K562 (cell line): Measurements from ENCODE around the gene SCAP. TPM values are rescaled to one million over a fixed set of nuclear protein-coding genes. Genes with fewer than 3 reads are reported as not detected.

ENCODE experiments used
- CHCHD3 ChIP-seq: fragments of 250-450 bp; sonication (Bioruptor Pico); IDR thresholded peaks from 2 replicates; pipeline ENCODE4 v2.1.2; 2022; ENCODE audit warnings: mild to moderate bottlenecking
- EZH2 ChIP-seq: IDR thresholded peaks from 2 replicates; pipeline ENCODE4 v1.6.1; 2012; ENCODE audit warnings: low read depth, mild to moderate bottlenecking, inconsistent platforms, low read length, borderline replicate concordance
- HDAC3 ChIP-seq: fragments of 450-650 bp; IDR thresholded peaks from 2 replicates; pipeline ENCODE4 v1.6.1; 2018; ENCODE audit warnings: borderline replicate concordance, mild to moderate bottlenecking, moderate library complexity; ENCODE audit not compliant: partially characterized antibody
- HNRNPK ChIP-seq: fragments of 200-400 bp; formaldehyde crosslinking; IDR thresholded peaks from one replicate; pipeline ENCODE4 v1.6.1; 2018; ENCODE audit warnings: mild to moderate bottlenecking, low read depth, low read length; ENCODE audit not compliant: poor library complexity, severe bottlenecking
- PTRF ChIP-seq: fragments of 450-650 bp; IDR thresholded peaks from 2 replicates; pipeline ENCODE4 v1.6.1; 2016; ENCODE audit warnings: mild to moderate bottlenecking, missing genetic modification characterization, missing compliant biosample characterization
- PYGO2 ChIP-seq: fragments of 450-650 bp; IDR thresholded peaks from 2 replicates; pipeline ENCODE4 v1.6.1; 2016; ENCODE audit warnings: mild to moderate bottlenecking, missing genetic modification characterization, moderate library complexity, missing compliant biosample characterization
- RFX7 ChIP-seq: fragments of 250-450 bp; sonication (Bioruptor Pico); IDR thresholded peaks from 2 replicates; pipeline ENCODE4 v1.5.1; 2021; ENCODE audit warnings: mild to moderate bottlenecking
- SAFB2 ChIP-seq: fragments of 200-400 bp; formaldehyde crosslinking; IDR thresholded peaks from 2 replicates; pipeline ENCODE4 v1.6.1; 2018; ENCODE audit warnings: borderline replicate concordance, low read length, low read depth, moderate library complexity; ENCODE audit not compliant: severe bottlenecking
- SRSF7 ChIP-seq: fragments of 200-400 bp; formaldehyde crosslinking; optimal IDR thresholded peaks from 2 replicates; pipeline ENCODE3; 2017; ENCODE audit warnings: mild to moderate bottlenecking, low read depth, low read length
- XRCC3 ChIP-seq: fragments of 450-650 bp; IDR thresholded peaks from 2 replicates; pipeline ENCODE4 v1.6.1; 2017; ENCODE audit warnings: mild to moderate bottlenecking, moderate library complexity
- ZFX ChIP-seq: sonication (generic); formaldehyde crosslinking; IDR thresholded peaks from 2 replicates; pipeline ENCODE4 v1.8.0; 2022; ENCODE audit warnings: mild to moderate bottlenecking, missing genetic modification reagents, moderate library complexity
- ZNF282 ChIP-seq: sonication (generic); formaldehyde crosslinking; IDR thresholded peaks from 2 replicates; pipeline ENCODE4 v1.8.1; 2023; ENCODE audit warnings: missing genetic modification reagents
- polyA plus RNA-seq, 8 experiments: library from polyadenylated mRNA; depleted of rRNA in 4 of 8; stranded (reverse) in 5 of 8; unstranded in 3 of 8; fragments of >200 nt; fragmentation: Nextera tagmentation in 2 of 8; fragmentation: Illumina TruSeq in 1 of 8; extraction: Ambion mirVana in 2 of 8; extraction: Trizol in 1 of 8; gene quantifications; 2 replicates each; pipeline versions ENCODE4 v1.2.1 to v1.2.3, GENCODE V29; 2011 to 2014; ENCODE audit warnings: inconsistent platforms in 1 of 8, missing spikeins in 1 of 8
- total RNA-seq, 7 experiments: library from RNA; depleted of rRNA in 6 of 7; stranded (reverse); fragments of >200 nt in 6 of 7; fragmentation: Illumina TruSeq in 2 of 7; extraction: Trizol in 2 of 7; gene quantifications; 2 replicates each; pipeline versions ENCODE4 v1.2.1 to v1.2.3, GENCODE V29; 2011 to 2021; ENCODE audit warnings: low replicate concordance in 1 of 7
- TF ChIP-seq, protein P1 (sequence below): fragments of 450-650 bp; conservative IDR thresholded peaks from 2 replicates; pipeline ENCODE4 v1.6.1; 2016; ENCODE audit warnings: missing genetic modification characterization, low read depth, mild to moderate bottlenecking, missing compliant biosample characterization, moderate library complexity
- TF ChIP-seq, protein P2 (sequence below): fragments of 450-650 bp; IDR thresholded peaks from 2 replicates; pipeline ENCODE4 v1.6.1; 2017; ENCODE audit warnings: antibody characterized with exemption
- TF ChIP-seq, protein P3 (sequence below): fragments of 450-650 bp; IDR thresholded peaks from 2 replicates; pipeline ENCODE4 v1.6.1; 2018; ENCODE audit not compliant: partially characterized antibody
- TF ChIP-seq, protein P4 (sequence below): fragments of 250-450 bp; sonication (Bioruptor Pico); IDR thresholded peaks from 2 replicates; pipeline ENCODE4 v1.4.0; 2020; ENCODE audit warnings: mild to moderate bottlenecking
- TF ChIP-seq, protein P5 (sequence below): fragments of 250-450 bp; sonication (Bioruptor Pico); IDR thresholded peaks from 2 replicates; pipeline ENCODE4 v1.4.0; 2020

SCAP gene
- total and polyA plus RNA-seq, 9 of the 15 experiments (the other 6 are each of a cell fraction or from before 2014, with no cell fraction given) = 2.6 to 104 (median 37.8) TPM

DNA sequence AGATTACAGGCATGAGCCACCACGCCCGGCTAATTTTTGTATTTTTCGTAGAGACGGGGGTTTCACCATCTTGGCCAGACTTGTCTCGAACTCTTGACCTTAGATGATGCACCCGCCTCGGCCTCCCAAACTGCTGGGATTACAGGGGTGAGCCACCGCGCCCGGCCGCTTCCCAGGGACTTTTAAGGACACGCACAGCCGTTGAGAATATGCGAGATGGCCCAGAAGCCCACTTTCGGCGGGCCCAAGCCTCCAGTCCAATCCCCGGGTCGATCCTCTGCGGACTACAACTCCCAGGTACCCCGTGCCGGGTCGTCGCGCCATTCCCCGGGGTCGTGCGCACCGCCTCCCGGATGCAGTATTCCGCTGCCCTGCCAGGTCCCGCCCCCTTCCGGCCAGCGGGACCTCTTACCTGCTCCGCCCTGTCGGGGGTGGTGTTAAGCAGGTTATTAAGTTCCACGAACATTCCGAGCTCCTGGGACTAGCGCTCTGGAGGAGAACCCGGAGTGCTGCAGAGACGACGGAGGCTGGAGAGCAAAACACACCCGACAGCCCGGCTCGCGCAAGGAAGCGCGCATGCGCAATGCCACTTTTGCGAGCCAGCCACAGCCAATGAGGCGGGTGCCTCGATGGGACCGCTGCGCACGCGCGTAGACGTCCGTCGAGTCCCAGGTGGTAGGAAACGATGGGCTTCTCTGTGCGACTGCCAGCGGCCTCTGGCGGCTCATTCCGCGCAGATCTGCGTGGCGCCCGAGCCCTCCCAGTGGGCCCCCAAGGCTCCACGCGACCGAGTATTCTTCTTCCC is 37.6 kb upstream of the SCAP start, which contains the start of gene ELP6 (continued):
- TF ChIP-seq, protein P1, sequence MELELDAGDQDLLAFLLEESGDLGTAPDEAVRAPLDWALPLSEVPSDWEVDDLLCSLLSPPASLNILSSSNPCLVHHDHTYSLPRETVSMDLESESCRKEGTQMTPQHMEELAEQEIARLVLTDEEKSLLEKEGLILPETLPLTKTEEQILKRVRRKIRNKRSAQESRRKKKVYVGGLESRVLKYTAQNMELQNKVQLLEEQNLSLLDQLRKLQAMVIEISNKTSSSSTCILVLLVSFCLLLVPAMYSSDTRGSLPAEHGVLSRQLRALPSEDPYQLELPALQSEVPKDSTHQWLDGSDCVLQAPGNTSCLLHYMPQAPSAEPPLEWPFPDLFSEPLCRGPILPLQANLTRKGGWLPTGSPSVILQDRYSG = peak; percentile 51; the same call in 1 of the 2 replicates
- TF ChIP-seq HNRNPK = no peak
- TF ChIP-seq SAFB2 = no peak
- TF ChIP-seq RFX7 (CRISPR knock-in tag) = no peak
- TF ChIP-seq EZH2 = no peak
- TF ChIP-seq, protein P2, sequence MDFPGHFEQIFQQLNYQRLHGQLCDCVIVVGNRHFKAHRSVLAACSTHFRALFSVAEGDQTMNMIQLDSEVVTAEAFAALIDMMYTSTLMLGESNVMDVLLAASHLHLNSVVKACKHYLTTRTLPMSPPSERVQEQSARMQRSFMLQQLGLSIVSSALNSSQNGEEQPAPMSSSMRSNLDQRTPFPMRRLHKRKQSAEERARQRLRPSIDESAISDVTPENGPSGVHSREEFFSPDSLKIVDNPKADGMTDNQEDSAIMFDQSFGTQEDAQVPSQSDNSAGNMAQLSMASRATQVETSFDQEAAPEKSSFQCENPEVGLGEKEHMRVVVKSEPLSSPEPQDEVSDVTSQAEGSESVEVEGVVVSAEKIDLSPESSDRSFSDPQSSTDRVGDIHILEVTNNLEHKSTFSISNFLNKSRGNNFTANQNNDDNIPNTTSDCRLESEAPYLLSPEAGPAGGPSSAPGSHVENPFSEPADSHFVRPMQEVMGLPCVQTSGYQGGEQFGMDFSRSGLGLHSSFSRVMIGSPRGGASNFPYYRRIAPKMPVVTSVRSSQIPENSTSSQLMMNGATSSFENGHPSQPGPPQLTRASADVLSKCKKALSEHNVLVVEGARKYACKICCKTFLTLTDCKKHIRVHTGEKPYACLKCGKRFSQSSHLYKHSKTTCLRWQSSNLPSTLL = no peak
- TF ChIP-seq CHCHD3 (CRISPR knock-in tag) = no peak
- TF ChIP-seq PTRF (tag) = no peak
- TF ChIP-seq, protein P3, sequence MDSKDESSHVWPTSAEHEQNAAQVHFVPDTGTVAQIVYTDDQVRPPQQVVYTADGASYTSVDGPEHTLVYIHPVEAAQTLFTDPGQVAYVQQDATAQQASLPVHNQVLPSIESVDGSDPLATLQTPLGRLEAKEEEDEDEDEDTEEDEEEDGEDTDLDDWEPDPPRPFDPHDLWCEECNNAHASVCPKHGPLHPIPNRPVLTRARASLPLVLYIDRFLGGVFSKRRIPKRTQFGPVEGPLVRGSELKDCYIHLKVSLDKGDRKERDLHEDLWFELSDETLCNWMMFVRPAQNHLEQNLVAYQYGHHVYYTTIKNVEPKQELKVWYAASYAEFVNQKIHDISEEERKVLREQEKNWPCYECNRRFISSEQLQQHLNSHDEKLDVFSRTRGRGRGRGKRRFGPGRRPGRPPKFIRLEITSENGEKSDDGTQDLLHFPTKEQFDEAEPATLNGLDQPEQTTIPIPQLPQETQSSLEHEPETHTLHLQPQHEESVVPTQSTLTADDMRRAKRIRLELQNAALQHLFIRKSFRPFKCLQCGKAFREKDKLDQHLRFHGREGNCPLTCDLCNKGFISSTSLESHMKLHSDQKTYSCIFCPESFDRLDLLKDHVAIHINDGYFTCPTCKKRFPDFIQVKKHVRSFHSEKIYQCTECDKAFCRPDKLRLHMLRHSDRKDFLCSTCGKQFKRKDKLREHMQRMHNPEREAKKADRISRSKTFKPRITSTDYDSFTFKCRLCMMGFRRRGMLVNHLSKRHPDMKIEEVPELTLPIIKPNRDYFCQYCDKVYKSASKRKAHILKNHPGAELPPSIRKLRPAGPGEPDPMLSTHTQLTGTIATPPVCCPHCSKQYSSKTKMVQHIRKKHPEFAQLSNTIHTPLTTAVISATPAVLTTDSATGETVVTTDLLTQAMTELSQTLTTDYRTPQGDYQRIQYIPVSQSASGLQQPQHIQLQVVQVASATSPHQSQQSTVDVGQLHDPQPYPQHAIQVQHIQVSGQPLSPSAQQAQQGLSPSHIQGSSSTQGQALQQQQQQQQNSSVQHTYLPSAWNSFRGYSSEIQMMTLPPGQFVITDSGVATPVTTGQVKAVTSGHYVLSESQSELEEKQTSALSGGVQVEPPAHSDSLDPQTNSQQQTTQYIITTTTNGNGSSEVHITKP = peak; percentile 89
- no peak for TF ChIP-seq ZNF282 (CRISPR knock-in tag)
- TF ChIP-seq HDAC3 = no peak
- TF ChIP-seq SRSF7 = no peak
- TF ChIP-seq, protein P4, sequence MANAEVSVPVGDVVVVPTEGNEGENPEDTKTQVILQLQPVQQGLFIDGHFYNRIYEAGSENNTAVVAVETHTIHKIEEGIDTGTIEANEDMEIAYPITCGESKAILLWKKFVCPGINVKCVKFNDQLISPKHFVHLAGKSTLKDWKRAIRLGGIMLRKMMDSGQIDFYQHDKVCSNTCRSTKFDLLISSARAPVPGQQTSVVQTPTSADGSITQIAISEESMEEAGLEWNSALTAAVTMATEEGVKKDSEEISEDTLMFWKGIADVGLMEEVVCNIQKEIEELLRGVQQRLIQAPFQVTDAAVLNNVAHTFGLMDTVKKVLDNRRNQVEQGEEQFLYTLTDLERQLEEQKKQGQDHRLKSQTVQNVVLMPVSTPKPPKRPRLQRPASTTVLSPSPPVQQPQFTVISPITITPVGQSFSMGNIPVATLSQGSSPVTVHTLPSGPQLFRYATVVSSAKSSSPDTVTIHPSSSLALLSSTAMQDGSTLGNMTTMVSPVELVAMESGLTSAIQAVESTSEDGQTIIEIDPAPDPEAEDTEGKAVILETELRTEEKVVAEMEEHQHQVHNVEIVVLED (CRISPR knock-in tag) = peak; percentile 83
- TF ChIP-seq XRCC3 = no peak
- TF ChIP-seq PYGO2 = no peak
- peak; percentile 91 for TF ChIP-seq ZFX (CRISPR knock-in tag)
- TF ChIP-seq, protein P5, sequence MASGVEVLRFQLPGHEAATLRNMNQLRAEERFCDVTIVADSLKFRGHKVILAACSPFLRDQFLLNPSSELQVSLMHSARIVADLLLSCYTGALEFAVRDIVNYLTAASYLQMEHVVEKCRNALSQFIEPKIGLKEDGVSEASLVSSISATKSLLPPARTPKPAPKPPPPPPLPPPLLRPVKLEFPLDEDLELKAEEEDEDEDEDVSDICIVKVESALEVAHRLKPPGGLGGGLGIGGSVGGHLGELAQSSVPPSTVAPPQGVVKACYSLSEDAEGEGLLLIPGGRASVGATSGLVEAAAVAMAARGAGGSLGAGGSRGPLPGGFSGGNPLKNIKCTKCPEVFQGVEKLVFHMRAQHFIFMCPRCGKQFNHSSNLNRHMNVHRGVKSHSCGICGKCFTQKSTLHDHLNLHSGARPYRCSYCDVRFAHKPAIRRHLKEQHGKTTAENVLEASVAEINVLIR (CRISPR knock-in tag) = peak; percentile 55; the same call in 1 of the 2 replicates
